ENCODE data around the gene EXOG. TPM values are rescaled to one million over a fixed set of nuclear protein-coding genes. Genes with fewer than 3 reads are reported as not detected.

The EXOG gene
- total and polyA plus RNA-seq, 2 donors (not counting 3 experiments of a cell fraction or from before 2014, with no cell fraction given): 10.8 to 21.9 TPM

DNA sequence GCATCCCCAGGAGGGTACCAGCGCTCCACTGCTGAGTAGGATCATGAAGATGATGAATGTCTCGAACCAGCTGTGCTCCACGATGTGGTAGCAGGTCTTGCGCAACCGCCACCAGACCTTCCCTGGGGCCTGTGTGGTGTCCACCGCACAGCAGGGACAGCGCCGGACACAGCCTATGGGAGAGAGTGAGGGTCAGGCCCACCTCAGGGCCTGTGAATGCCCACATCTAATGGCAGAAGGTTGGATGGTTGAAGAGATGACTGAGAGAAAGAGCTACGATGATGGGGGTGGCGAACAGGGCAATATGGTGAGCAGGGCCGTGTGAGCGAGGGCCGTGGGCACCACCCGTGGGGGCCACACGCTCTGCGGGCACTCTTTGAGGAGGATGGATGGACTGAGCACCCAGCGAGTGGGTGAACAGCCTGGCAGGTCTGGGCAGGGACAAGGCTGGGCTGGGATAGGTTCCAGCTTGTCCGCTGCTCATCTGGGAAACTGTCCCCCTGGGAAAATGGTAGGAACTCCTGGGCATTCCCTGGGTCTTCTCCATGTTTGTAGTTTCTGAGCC, 79.2 kb downstream of the EXOG start:
- Histone ChIP-seq H3K9me3 (replicated peaks; ENCODE audit: control insufficient read depth, insufficient read depth, low read length) (no peaks in the 10 kb centered on the region), H4K20me1 (replicated peaks; ENCODE audit: control insufficient read depth, extremely low read depth, insufficient read depth, low read length) (no peaks in the 10 kb centered on the region), H3K27ac (ENCODE audit: insufficient read depth, low read depth, low read length) (no peak overlapping the region), H3K4me3 (replicated peaks in 1 of 3; ENCODE audit: insufficient read depth in 1 of 3, low read depth in 1 of 3, low read length in 3 of 3) (no peak overlapping the region), H3K9me1 (replicated peaks; ENCODE audit: control insufficient read depth, extremely low read depth, insufficient read depth, low read length) (no peaks in the 10 kb centered on the region), H3K4me2 (ENCODE audit: insufficient read depth, low read length) (no peak overlapping the region), H2AFZ (ENCODE audit: low read depth, low read length) (no peak overlapping the region), H3K4me1 (ENCODE audit: control insufficient read depth, extremely low read depth, insufficient read depth, low read length) (no peaks in the 10 kb centered on the region), H3K27me3 (ENCODE audit: control insufficient read depth in 2 of 2, insufficient read depth in 2 of 2, low read length in 2 of 2) (no peaks in the 10 kb centered on the region), H3K79me2 (ENCODE audit: control insufficient read depth, insufficient read depth, low read length) (no peaks in the 10 kb centered on the region), H3K36me3 (ENCODE audit: control insufficient read depth in 2 of 2, extremely low read depth in 1 of 2, insufficient read depth in 2 of 2, low read length in 2 of 2) (no peaks in the 10 kb centered on the region), H3K9ac (replicated peaks; ENCODE audit: extremely low read depth, insufficient read depth, low read length) (no peak overlapping the region)
- no peak for TF ChIP-seq GATA2 (IDR thresholded peaks at IDR 0.05; ENCODE audit: insufficient read depth, insufficient read length, low read depth, low read length)
- TF ChIP-seq EZH2 (IDR thresholded peaks at IDR 0.05; ENCODE audit: borderline replicate concordance, low read depth, low read length, severe bottlenecking): no peak
- TF ChIP-seq POLR2AphosphoS5 (IDR thresholded peaks at IDR 0.05; ENCODE audit: insufficient read depth, low read depth, low read length): no peak
- no peak for TF ChIP-seq MYC (IDR thresholded peaks at IDR 0.05; ENCODE audit: low read depth, low read length)
- no peak for TF ChIP-seq POLR2A (IDR thresholded peaks at IDR 0.05; ENCODE audit: low read depth, low read length)
- dilution Hi-C loops (cut with MboI; ENCODE audit: extremely low pct_ligation_motif_present, low sequenced_read_pairs): no loop called here
- FAIRE-seq (no peak), DNase-seq (ENCODE audit: low read depth, low spot score) (no peak)
- intact Hi-C loops (cut with micrococcal nuclease): no loop called here
- CTCF ChIA-PET: no interaction called here
- BruUV-seq (replicated peaks): no TSS peak
- POLR2A ChIA-PET: interaction anchor here (0.5 kb wide), 1 partner anchor 79 kb away, joined by 3 read pairs; no protein-coding TSS in a partner anchor

Small RNA genes within 50 kb of the gene (small RNA-seq; reads per million reads assigned to genes)
- gene RF00019 (ENCODE audit: insufficient read depth, insufficient read length, low read depth, low replicate concordance): not detected

Other genes with a start within 250 kb of the EXOG start
- 0.44 and 0.53 TPM in 2 replicates for gene SLC22A13, start 230.5 kb upstream of the EXOG start, total RNA-seq
- gene SLC22A13, start 230.5 kb upstream of the EXOG start, polyA plus RNA-seq: 0.11 and 0.13 TPM in 2 replicates
- gene SLC22A14, start 214.0 kb upstream of the EXOG start, total RNA-seq: not detected in 2 replicates
- 0.10 TPM in 1 of 2 replicates, not detected in the other for gene SLC22A14, start 214.0 kb upstream of the EXOG start, polyA plus RNA-seq
- gene XYLB, start 149.6 kb upstream of the EXOG start, total RNA-seq: 4.3 and 6.1 TPM in 2 replicates
- 3.7 TPM in 2 replicates for gene XYLB, start 149.6 kb upstream of the EXOG start, polyA plus RNA-seq
- gene ACVR2B, start 42.5 kb upstream of the EXOG start, total RNA-seq: 4.9 and 5.6 TPM in 2 replicates
- 1.6 and 2.0 TPM in 2 replicates for gene ACVR2B, start 42.5 kb upstream of the EXOG start, polyA plus RNA-seq
- 13.1 and 20.0 TPM in 2 replicates for gene SCN5A, start 153.3 kb downstream of the EXOG start, total RNA-seq
- 2.7 and 3.1 TPM in 2 replicates for gene SCN5A, start 153.3 kb downstream of the EXOG start, polyA plus RNA-seq